ENCODE results near the gene KCNJ2.

DNA sequence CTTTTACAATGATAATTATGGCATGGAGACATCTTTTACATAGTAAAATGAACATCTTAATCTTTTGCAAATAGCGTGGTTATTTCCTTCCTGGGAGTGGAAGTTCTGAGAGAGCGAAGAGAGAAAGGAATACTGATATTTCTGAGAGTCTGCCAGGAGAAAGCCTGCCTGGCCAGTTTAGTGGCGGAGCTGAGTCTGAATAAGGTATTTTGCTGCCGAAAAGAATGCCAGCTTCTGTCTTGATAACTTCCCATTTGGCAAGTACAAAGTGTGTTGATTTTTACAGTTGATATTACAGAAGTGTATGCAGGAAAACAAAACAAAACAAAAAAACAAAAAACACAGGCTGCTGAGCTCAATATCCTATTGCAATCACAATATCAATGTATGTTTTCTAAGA, 55.9 kb downstream of the KCNJ2 start:
- TF ChIP-seq, protein P1, sequence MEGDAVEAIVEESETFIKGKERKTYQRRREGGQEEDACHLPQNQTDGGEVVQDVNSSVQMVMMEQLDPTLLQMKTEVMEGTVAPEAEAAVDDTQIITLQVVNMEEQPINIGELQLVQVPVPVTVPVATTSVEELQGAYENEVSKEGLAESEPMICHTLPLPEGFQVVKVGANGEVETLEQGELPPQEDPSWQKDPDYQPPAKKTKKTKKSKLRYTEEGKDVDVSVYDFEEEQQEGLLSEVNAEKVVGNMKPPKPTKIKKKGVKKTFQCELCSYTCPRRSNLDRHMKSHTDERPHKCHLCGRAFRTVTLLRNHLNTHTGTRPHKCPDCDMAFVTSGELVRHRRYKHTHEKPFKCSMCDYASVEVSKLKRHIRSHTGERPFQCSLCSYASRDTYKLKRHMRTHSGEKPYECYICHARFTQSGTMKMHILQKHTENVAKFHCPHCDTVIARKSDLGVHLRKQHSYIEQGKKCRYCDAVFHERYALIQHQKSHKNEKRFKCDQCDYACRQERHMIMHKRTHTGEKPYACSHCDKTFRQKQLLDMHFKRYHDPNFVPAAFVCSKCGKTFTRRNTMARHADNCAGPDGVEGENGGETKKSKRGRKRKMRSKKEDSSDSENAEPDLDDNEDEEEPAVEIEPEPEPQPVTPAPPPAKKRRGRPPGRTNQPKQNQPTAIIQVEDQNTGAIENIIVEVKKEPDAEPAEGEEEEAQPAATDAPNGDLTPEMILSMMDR (IDR thresholded peaks at IDR 0.05; ENCODE audit: low read length) = no peak
- no peak for TF ChIP-seq EZH2 (IDR thresholded peaks at IDR 0.05; ENCODE audit: borderline replicate concordance, low read length)
